Activated CD4-positive, alpha-beta T cell treated with anti-CD3 and anti-CD28 coated beads, Interleukin-2, amount 50 U/mL, for 4 hours (primary cell): ENCODE measurements around the gene IFNA16.
A peak's percentile ranks its signal among the peaks of the same experiment; 100 is the strongest.
"Not testable (repeated sequence)": the region's sequence is repeated elsewhere in the genome, so short reads cannot be mapped to it uniquely, and the experiment has no call there.

Source experiments
- DNase-seq, 2 experiments: peaks; one replicate each; pipeline ENCODE4 v3.0.0-alpha.2; 2020

The IFNA16 gene

DNA sequence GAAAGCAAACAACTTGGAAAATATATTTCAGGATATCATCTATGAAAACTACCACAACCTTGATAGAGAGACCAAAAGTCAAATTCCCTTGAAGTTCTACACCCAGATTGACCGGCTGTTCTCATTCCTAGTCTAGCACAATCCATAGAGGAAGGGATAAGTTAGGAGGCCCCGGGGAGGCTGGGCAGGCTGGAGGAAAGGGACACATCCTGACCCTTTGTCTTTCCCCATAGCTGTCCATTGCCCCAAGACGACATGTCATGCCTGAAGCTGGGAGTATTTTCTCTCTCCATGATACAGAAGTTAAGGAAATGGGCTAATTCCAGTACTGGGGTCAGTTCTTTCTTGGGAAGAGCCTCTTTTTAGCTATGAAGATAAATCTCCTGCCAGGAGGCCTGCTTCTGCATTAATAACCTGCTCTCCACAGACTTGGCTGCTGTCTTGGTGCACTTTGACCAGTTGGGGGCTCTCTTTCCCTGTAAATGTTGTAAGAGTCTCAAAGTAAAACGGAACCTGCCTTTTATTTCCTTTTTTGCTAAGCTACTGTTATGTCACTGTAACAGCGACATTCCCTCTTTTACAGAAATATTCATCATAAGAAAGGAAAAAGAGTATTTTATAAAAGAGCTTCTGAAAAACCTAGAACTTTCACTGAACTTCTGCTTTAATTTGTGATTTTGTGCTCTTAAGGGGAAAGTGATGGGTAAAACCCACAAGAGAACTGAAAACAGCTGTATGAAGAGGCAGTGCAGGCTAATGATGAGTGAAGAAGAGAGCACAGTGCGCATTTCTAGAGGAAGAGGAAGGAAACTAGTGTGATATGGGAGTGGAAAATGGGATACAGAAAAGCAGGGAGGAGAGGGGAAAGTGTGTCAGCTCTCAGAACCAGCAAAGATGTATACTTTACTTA lies 22.0 kb downstream of the IFNA16 start:
- DNase-seq = peak in 1 of 2 experiments; percentile 15

DNA sequence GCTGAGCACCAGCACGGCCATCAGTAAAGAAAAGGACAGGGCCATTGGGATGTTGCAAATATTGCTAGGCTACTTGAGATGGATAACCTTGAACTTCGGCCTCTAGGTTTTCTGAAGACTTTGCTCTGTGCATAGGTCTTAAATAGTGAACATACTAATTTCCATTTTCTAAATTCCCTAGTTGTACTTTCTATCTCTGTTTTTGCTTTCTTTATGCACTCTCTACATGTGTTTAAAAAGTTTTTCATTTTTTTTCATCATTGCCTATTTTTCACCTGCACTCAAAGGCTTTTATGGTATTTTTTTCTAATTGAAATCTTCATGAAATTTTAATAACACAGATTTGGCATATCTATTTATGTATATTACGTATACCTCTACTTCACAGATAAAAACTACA lies 29.6 kb downstream of the IFNA16 start, which contains the start of gene IFNA4:
TSS of gene IFNA4 (minus strand) at position 101 of the 400 bp plus-strand sequence. CDS start at position 45, 56 bp downstream.
- DNase-seq = not testable (repeated sequence)

DNA sequence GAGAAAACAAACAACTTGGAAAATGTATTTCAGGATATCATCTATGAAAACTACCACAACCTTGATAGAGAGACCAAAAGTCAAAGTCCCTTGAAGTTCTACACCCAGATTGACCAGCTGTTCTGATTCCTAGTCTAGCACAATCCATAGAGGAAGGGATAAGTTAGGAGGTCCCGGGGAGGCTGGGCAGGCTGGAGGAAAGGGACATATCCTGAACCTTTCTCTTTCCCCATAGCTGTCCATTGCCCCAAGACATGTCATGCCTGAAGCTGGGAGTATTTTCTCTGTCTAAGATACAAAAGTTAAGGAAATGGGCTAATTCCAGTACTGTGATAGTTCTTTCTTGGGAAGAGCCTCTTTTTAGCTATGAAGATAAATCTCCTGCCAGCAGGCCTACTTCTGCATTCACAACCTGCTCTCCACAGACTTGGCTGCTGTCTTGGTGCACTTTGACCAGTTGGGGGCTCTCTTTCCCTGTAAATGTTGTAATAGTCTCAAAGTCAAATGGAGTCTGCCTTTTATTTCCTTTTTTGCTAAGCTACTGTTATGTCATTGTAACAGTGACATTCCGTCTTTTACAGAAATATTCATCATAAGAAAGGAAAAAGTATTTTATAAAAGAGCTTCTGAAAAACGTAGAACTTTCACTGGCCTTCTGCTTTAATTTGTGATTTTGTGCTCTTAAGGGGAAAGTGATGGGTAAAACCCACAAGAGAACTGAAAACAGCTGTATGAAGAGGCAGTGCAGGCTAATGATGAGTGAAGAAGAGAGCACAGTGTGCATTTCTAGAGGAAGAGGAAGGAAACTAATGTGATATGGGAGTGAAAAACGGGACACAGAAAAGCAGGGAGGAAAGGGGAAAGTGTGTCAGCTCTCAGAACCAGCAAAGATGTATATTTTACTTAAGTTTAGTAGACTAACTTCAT lies 34.0 kb downstream of the IFNA16 start:
- peak in 1 of 2 experiments; percentile 4 for DNase-seq

DNA sequence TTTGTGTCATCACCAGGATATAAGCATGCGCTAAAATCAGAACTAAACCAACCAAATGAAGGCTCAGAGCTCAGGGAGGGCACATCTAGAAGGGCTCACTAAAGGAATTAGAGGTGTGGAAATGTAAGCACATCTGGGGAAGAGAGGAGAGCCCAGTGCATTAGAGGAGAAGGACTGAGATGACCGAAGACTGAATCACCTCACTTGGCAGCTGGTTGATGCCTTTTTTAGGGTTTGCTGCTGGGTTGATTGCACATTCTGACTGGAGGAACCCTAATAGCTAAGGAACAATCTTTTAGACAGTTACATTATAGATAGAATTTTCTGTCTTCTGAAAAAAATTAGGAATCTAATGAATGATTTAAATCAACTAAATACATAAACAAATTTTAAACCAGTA lies 42.4 kb downstream of the IFNA16 start:
- no peak for DNase-seq

DNA sequence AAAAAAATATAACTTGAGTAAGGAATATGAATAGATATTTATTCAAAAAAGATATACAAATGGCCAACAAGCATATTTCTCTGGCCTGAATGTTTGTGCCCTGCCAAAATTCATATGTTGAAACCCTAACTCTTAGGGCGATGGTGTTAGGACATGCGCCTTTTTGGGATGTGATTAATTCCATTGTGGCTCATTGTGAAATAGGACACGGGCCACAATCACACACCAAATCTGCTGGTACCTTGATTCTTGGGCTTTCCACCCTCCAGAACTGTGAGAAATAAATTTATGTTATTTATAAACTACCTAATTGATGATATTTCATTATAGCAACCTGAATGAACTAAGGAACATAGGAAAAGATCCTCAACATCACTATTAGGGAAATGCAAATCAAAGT lies 45.0 kb downstream of the IFNA16 start:
- no peak for DNase-seq

DNA sequence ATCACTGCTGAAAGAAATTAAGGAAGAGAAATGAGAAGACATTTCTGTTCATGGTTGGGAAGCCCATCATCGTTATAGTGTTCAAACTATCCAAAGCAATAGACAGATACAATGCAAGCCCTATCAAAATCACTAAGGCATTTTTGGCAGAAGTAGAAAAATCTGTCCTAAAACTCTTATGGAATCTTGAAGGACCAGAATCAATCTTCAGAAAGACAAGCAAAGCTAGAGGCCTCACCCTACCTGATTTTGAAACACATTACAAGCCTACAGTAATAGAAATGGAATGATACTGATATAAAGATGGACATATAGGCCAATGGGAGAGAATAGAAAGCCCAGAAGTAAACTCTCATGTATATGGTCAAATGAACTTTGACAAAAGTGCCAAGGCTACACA lies 45.8 kb downstream of the IFNA16 start:
- DNase-seq = no peak

DNA sequence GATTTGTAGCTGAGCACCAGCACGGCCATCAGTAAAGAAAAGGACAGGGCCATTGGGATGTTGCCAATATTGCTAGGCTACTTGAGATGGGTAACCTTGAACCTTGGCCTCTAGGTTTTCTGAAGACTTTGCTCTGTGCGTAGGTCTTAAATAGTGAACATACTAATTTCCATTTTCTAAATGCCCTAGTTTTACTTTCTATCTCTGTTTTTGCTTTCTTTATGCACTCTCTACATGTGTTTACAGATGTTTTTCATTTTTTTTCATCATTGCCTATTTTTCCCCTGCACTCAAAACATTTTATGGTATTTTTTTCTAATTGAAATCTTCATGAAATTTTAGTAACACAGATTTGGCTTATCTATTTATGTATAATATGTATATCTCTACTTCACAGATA lies 50.6 kb downstream of the IFNA16 start, which contains the start of gene IFNA21:
TSS of gene IFNA21 (minus strand) at position 101 of the 400 bp plus-strand sequence. CDS start at position 53, 48 bp downstream.
- DNase-seq = not testable (repeated sequence)
